Left colon (tissue), 2 donors: ENCODE results near the gene KCNJ6. TPM values are rescaled to one million over a fixed set of nuclear protein-coding genes. Genes with fewer than 3 reads are reported as not detected.

Source experiments
- ATAC-seq: fragments of 200-7000 bp; cut with Tn5 transposase; one replicate; pipeline ENCODE4 v1.9.1; 2020; ENCODE audit warnings: mild to moderate bottlenecking, moderate library complexity
- DNase-seq, 2 donors: peaks; one replicate each; pipeline ENCODE4 v3.0.0-alpha.2; 2020
- intact Hi-C, 2 donors: fragments of 100-400 bp; cut with DNase I in 1 of 2; cut with micrococcal nuclease in 1 of 2; formaldehyde crosslinking; loops; one replicate each; pipeline versions ENCODE4 v1.11.2 to v1.14.0; 2022; cut with DNase I, micrococcal nuclease
- total RNA-seq, 2 donors: library from RNA; stranded (reverse); fragmentation: NEBNext Ultra II Directional; extraction: Animal tissue kit (Norgen Biotek cat#: 25700); gene quantifications; one replicate each; pipeline ENCODE4 v1.2.1, GENCODE V29; 2021
- donor health status: DM: no; HTN: no; CAD: no.
- donor health status: DM: yes; HTN: yes; CAD: no.

KCNJ6 gene
- total RNA-seq, 2 donors from 2014 or later = 0.14 to 0.15 TPM

- DNase-seq = no peak
- ATAC-seq = no peak
- intact Hi-C loops = no loop called here
Observed at GRCh38 chr21:37711286-37711829, 204.9 kb downstream of the KCNJ6 start.

GRCh38 chr21:37710546-37711285 lies 205.5 kb downstream of the KCNJ6 start:
- intact Hi-C loops = no loop called here
- ATAC-seq (peak; percentile 56), DNase-seq (peak in 1 of 2 donors; percentile 11)

GRCh38 chr21:37704751-37705150 lies 211.5 kb downstream of the KCNJ6 start:
- intact Hi-C loops = loop anchor here in 1 of 2 donors (10.0 kb wide), 1 partner anchor 420 kb away; no protein-coding TSS in a partner anchor
- ATAC-seq (no peak), DNase-seq (no peak)

- intact Hi-C loops = loop anchor here in 1 of 2 donors (10.0 kb wide), 1 partner anchor 423 kb away; no protein-coding TSS in a partner anchor
- no peak for DNase-seq
Observed at GRCh38 chr21:37702241-37702640, 214.0 kb downstream of the KCNJ6 start.

GRCh38 chr21:37700641-37701202 lies 215.5 kb downstream of the KCNJ6 start:
- ATAC-seq (peak; percentile 84), DNase-seq (no peak)
- intact Hi-C loops = loop anchor here in 1 of 2 donors (10.0 kb wide), 1 partner anchor 424 kb away; no protein-coding TSS in a partner anchor

More at GRCh38 chr21:37702241-37702640, 214.0 kb downstream of the KCNJ6 start:
- no peak for ATAC-seq

- intact Hi-C loops = no loop called here
- no peak for DNase-seq
Observed at GRCh38 chr21:37699024-37699775, 217.1 kb downstream of the KCNJ6 start.

GRCh38 chr21:37696936-37697335 lies 219.3 kb downstream of the KCNJ6 start:
- DNase-seq (no peak), ATAC-seq (no peak)
- intact Hi-C loops = no loop called here

More at GRCh38 chr21:37699024-37699775, 217.1 kb downstream of the KCNJ6 start:
- no peak for ATAC-seq

DNA sequence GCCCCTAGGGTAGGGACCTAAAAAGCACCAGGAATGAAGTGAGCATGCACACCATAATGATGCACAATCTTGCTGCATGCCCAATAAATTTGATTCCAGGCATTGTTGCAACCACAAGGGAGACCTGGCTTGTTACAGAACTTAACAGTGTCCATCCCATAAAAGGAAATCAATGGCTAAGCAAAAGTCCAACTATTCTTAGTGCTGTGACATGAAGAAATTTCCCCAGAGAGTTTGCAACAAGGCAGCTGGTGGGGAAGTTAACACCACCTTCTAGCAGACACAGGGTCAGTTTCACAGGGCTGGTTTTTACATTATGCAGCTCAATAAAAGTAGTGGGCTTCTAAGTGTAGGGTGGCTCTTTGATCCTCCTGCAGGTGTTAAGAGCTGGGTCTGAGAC lies 221.1 kb downstream of the KCNJ6 start:
- ATAC-seq (no peak), DNase-seq (no peak)
- intact Hi-C loops = no loop called here

GRCh38 chr21:37688952-37689659 lies 227.2 kb downstream of the KCNJ6 start:
- intact Hi-C loops = no loop called here
- ATAC-seq (no peak), DNase-seq (no peak)

DNA sequence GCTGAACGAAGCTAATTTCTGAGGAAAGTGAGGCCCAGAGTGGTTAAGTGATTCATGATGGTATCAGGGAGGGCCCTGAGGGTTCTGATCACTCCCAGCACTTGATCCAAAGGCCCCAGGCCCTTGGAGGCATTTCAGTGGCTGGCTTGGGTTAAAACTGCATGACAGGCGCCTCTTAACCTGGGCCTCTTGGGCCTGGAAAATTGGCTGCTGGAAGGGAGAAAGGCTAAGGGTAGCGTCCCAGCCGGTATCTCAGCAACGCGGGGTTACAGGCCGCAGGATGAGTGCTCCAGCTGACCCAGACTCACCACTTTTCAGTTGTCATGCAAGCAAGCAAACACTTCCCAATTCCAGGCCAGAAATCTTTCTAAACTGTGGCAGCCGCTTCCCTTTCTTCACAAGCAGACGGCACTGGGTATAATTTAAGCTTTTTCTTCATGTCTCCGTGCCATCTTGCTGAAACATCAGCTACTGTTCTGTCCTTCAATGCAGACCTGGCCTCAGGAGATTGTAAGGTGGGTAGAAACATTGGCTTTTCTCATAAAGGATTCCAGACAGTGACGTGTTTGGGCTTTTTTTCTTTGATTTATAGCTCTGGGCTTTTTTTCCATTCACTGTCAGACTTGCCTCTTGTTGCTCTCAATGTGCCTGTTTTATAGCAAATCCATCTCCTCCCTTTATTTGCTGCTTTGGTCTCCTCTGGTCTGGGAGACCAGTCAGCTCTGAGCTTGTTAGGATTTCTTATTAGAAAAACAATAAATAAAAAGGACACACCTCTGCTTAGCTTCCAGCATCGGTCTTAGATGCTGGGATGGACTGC lies 229.1 kb downstream of the KCNJ6 start:
- ATAC-seq (no peak), DNase-seq (no peak)
- intact Hi-C loops = no loop called here

- intact Hi-C loops = no loop called here
- DNase-seq (no peak), ATAC-seq (no peak)
Observed at GRCh38 chr21:37684547-37684946, 231.7 kb downstream of the KCNJ6 start.

GRCh38 chr21:37684115-37684493 lies 232.2 kb downstream of the KCNJ6 start:
- intact Hi-C loops = no loop called here
- DNase-seq = no peak

GRCh38 chr21:37683396-37684114 lies 232.7 kb downstream of the KCNJ6 start:
- intact Hi-C loops = no loop called here
- ATAC-seq = no peak

More at GRCh38 chr21:37684115-37684493, 232.2 kb downstream of the KCNJ6 start:
- ATAC-seq = no peak

GRCh38 chr21:37682966-37683365 lies 233.3 kb downstream of the KCNJ6 start:
- DNase-seq (no peak), ATAC-seq (no peak)
- intact Hi-C loops = no loop called here

More at GRCh38 chr21:37683396-37684114, 232.7 kb downstream of the KCNJ6 start:
- no peak for DNase-seq

DNA sequence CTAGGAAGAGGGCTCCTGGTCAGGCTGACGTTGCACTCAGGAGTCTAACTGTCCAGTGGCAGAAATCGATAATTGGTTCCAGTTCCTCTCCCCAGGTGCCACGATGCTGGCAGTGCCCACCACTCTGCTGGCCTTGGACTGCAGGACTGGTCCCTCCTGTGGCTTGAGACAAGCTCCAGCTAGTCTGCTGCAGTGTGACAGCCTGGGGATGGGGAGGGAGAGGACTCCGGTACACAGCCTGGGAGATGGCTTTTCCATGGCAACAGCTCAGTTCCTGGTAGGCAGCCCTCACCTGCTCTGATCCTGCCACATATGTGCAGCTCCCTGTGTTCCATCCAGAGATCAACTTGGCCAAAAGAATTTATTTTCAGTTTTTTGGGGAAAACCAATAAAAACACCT lies 239.3 kb downstream of the KCNJ6 start:
- DNase-seq = no peak
- intact Hi-C loops = no loop called here
- no peak for ATAC-seq

DNA sequence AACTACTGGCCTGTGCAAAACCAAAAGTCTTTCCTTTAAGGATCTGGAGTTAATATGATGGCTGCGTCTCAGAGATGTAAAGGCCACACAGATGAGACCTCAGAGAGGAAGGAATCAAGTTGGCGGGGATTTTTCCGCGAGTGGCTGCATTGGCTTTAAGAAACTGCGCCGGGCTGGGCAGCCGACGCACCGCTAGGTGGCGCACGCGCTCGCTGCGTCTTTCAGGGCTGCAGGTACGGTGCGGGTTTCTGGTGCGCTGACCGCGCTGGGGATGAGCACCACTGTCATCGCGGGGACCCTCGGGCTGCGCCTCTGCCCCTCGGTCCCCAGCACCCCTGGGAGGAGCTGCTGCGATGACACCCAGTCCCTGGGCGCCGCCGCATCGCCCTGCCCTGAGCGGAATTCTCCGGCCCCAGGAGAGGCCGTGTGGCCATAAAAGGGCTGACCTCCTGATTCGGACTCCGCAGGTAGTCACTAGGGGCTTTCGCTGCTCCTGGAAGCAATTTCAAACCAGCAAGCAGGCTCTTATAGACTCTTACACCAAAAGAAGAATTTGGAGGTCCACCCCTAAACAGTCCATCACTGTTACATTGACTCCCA lies 241.0 kb downstream of the KCNJ6 start:
- DNase-seq = peak in 1 of 2 donors; percentile 67
- intact Hi-C loops = no loop called here
- peak; percentile 66 for ATAC-seq
